ENCODE results near the gene ALG2. TPM values are rescaled to one million over a fixed set of nuclear protein-coding genes. Genes with fewer than 3 reads are reported as not detected.

The ALG2 gene
- total and polyA plus RNA-seq, 2 experiments from 2014 or later = 31.5 to 39.7 TPM

DNA sequence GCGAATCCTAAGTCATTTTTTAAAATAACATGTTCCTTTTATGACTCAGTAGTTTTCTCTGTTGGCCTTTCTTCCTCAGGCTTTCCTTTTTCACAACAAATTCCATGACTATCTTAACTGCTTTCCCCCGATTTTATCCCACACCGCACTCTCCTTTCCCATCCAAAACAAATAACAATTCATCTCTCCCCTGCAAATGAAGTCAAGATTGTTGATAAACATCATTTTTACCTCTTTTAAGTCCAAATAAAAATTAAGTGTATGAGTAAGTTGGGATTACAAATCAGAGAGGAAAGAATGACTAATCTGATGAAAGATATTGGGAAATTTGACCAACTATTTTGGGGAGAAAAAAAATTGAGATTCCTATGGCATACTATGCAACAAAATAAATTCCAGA is 47.7 kb upstream of the ALG2 start (continued):
- TF ChIP-seq EZH2 (IDR thresholded peaks at IDR 0.05; ENCODE audit: low read depth, unreplicated experiment) (no peak), CREB1 (CRISPR knock-in tag; IDR thresholded peaks at IDR 0.05; ENCODE audit: low read depth) (no peak), ZNF114 (CRISPR knock-in tag; IDR thresholded peaks at IDR 0.05) (no peak), ZNF462 (CRISPR knock-in tag; IDR thresholded peaks at IDR 0.05) (no peak)

GRCh38 chr9:99266255-99267023 is 44.7 kb upstream of the ALG2 start:
- H3K9me3 Mint-ChIP-seq = no peaks in the 10 kb centered on the region
- TF ChIP-seq CREB1 (CRISPR knock-in tag; IDR thresholded peaks at IDR 0.05; ENCODE audit: low read depth) (peak; percentile 65; the same call in 1 of the 2 replicates), ZNF114 (CRISPR knock-in tag; IDR thresholded peaks at IDR 0.05) (no peak), CTCF (conservative IDR thresholded peaks at IDR 0.05; ENCODE audit: low read depth in 2 of 2) (peak; percentile 89 to 96), NANOG (IDR thresholded peaks at IDR 0.05; ENCODE audit: borderline replicate concordance) (no peak), POLR2AphosphoS5 (IDR thresholded peaks at IDR 0.05; ENCODE audit: low read depth) (no peak), STAT1 (IDR thresholded peaks at IDR 0.05; ENCODE audit: unreplicated experiment) (no peak)
- TF ChIP-seq, protein P1, sequence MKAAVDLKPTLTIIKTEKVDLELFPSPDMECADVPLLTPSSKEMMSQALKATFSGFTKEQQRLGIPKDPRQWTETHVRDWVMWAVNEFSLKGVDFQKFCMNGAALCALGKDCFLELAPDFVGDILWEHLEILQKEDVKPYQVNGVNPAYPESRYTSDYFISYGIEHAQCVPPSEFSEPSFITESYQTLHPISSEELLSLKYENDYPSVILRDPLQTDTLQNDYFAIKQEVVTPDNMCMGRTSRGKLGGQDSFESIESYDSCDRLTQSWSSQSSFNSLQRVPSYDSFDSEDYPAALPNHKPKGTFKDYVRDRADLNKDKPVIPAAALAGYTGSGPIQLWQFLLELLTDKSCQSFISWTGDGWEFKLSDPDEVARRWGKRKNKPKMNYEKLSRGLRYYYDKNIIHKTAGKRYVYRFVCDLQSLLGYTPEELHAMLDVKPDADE (IDR thresholded peaks at IDR 0.05) = no peak

More at GRCh38 chr9:99266255-99267023, 44.7 kb upstream of the ALG2 start:
- Histone ChIP-seq H3F3A (replicated peaks; ENCODE audit: low read depth) (no peaks in the 10 kb centered on the region), H2AFZ (peak overlapping the region; percentile 78), H3K4me3 (no peak overlapping the region), H3K4me1 (ENCODE audit: insufficient read depth) (no peaks in the 10 kb centered on the region), H3K36me3 (ENCODE audit: insufficient read depth) (no peaks in the 10 kb centered on the region), H3K27ac (ENCODE audit: low read depth) (no peak overlapping the region), H3K27me3 (ENCODE audit: insufficient read depth) (no peaks in the 10 kb centered on the region), H3K4me2 (no peak overlapping the region), H3K79me2 (replicated peaks; ENCODE audit: insufficient read depth) (no peaks in the 10 kb centered on the region), H4K20me1 (replicated peaks; ENCODE audit: insufficient read depth) (no peaks in the 10 kb centered on the region), H3K9me2 (ENCODE audit: insufficient read depth) (0 out of 2 replicates have a peak, but pooled peaks cover 2% of the 10 kb centered on the region)
- DNase-seq (ENCODE audit: low spot score) = peak; percentile 90
- H3K27me3 Mint-ChIP-seq (ENCODE audit: insufficient read depth, low read depth, poor library complexity) = no peaks in the 10 kb centered on the region
- no peak overlapping the region for H3K27ac Mint-ChIP-seq
- ATAC-seq = peak; percentile 96
- H3K4me1 Mint-ChIP-seq = no peaks in the 10 kb centered on the region; the same call in 2 of the 3 replicates
- H3K36me3 Mint-ChIP-seq (ENCODE audit: low read depth) = no peaks in the 10 kb centered on the region
- no peak overlapping the region for H3K4me3 Mint-ChIP-seq
